ENCODE data around the gene RNF26. TPM values are rescaled to one million over a fixed set of nuclear protein-coding genes. Genes with fewer than 3 reads are reported as not detected.

RNF26 gene
- total and polyA plus RNA-seq, 2 of the 13 experiments (the other 11 are each of a cell fraction or from before 2014, with no cell fraction given) = 11.9 to 26.3 TPM

DNA sequence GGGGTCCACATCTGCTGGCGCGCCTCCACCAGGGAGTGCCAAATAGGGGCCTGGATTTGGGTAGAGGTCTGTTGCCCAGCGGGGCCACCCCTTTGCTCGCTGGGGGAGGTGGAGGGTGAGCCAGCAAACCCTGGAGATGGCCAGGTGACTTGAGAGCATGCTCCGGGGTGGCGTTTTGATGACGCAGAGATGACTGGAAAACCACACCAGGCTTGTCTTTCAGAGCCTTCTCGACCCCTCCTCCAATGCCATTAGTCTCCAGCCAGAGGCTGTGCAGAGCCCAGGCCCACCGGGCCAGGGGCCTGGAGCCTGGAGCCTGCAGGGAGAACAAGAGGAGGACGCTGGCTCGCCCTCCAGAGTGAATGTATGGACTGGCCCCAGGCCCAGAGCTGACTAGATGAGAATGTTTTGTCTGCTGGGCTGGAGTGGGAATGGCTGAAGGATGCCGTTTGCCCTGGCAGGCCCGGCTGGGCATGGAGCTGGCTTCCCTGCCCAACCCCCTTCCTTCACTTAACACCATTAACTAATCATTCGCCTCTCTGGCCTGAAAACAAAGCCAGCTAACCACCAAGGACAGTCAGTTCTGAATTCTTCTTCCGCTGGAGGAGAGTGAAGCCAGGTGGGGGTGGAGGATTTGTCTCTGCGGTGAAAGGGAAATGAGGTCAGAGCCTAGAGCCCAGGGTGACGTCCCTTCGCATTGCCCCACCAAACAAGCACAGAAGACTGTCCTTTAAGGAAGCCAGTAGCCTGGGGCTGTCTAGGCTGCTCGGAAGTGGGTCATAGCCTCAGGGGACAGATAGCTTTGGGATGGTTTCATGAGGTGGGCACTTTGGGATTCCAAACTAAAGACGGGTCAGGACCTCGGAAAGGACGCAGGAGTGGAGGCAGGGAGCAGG lies 15.8 kb upstream of the RNF26 start (continued):
- TF ChIP-seq HDAC1 (CRISPR knock-in tag; IDR thresholded peaks at IDR 0.05) (peak; percentile 49; the same call in 1 of the 2 replicates), IRX3 (CRISPR knock-in tag; IDR thresholded peaks at IDR 0.05; ENCODE audit: borderline replicate concordance, low read depth) (no peak), CBX5 (CRISPR knock-in tag; IDR thresholded peaks at IDR 0.05; ENCODE audit: borderline replicate concordance) (no peak), RXRA (CRISPR knock-in tag; IDR thresholded peaks at IDR 0.05) (no peak), ZNF34 (CRISPR knock-in tag; IDR thresholded peaks at IDR 0.05; ENCODE audit: borderline replicate concordance) (peak; percentile 53; the same call in 1 of the 2 replicates), ZNF766 (CRISPR knock-in tag; IDR thresholded peaks at IDR 0.05; ENCODE audit: borderline replicate concordance) (no peak), PHF20 (CRISPR knock-in tag; IDR thresholded peaks at IDR 0.05) (no peak), ZNF713 (CRISPR knock-in tag; IDR thresholded peaks at IDR 0.05) (no peak), YEATS2 (CRISPR knock-in tag; IDR thresholded peaks at IDR 0.05; ENCODE audit: borderline replicate concordance) (0 out of 2 replicates have a peak, but pooled peaks have one; percentile 22), MYC (CRISPR knock-in tag; IDR thresholded peaks at IDR 0.05; ENCODE audit: borderline replicate concordance) (no peak), MBNL3 (CRISPR knock-in tag; conservative IDR thresholded peaks at IDR 0.05) (no peak), RXRB (CRISPR knock-in tag; IDR thresholded peaks at IDR 0.05; ENCODE audit: borderline replicate concordance) (no peak), ZNF354B (CRISPR knock-in tag; IDR thresholded peaks at IDR 0.05) (no peak), FOXJ3 (CRISPR knock-in tag; IDR thresholded peaks at IDR 0.05; ENCODE audit: borderline replicate concordance) (no peak), ZNF264 (CRISPR knock-in tag; IDR thresholded peaks at IDR 0.05) (no peak), PAWR (CRISPR knock-in tag; IDR thresholded peaks at IDR 0.05; ENCODE audit: borderline replicate concordance) (no peak), ZNF350 (CRISPR knock-in tag; IDR thresholded peaks at IDR 0.05; ENCODE audit: borderline replicate concordance, low read depth) (no peak; the same call in 1 of the 2 replicates), SP4 (CRISPR knock-in tag; IDR thresholded peaks at IDR 0.05) (no peak; the same call in 1 of the 2 replicates)
- TF ChIP-seq, protein P1, sequence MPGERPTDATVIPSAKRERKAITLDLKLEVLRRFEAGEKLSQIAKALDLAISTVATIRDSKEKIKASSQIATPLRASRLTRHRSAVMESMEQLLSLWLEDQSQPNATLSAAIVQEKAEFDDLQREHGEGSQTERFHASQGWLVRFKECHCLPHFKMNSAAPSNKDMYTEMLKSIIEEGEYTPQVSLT (CRISPR knock-in tag; IDR thresholded peaks at IDR 0.05; ENCODE audit: borderline replicate concordance, low read depth) = no peak
- TF ChIP-seq, protein P2, sequence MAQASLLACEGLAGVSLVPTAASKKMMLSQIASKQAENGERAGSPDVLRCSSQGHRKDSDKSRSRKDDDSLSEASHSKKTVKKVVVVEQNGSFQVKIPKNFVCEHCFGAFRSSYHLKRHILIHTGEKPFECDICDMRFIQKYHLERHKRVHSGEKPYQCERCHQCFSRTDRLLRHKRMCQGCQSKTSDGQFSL (CRISPR knock-in tag; IDR thresholded peaks at IDR 0.05) = no peak
- TF ChIP-seq, protein P3, sequence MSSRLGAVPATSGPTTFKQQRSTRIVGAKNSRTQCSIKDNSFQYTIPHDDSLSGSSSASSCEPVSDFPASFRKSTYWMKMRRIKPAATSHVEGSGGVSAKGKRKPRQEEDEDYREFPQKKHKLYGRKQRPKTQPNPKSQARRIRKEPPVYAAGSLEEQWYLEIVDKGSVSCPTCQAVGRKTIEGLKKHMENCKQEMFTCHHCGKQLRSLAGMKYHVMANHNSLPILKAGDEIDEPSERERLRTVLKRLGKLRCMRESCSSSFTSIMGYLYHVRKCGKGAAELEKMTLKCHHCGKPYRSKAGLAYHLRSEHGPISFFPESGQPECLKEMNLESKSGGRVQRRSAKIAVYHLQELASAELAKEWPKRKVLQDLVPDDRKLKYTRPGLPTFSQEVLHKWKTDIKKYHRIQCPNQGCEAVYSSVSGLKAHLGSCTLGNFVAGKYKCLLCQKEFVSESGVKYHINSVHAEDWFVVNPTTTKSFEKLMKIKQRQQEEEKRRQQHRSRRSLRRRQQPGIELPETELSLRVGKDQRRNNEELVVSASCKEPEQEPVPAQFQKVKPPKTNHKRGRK (CRISPR knock-in tag; IDR thresholded peaks at IDR 0.05) = no peak
- TF ChIP-seq, protein P4, sequence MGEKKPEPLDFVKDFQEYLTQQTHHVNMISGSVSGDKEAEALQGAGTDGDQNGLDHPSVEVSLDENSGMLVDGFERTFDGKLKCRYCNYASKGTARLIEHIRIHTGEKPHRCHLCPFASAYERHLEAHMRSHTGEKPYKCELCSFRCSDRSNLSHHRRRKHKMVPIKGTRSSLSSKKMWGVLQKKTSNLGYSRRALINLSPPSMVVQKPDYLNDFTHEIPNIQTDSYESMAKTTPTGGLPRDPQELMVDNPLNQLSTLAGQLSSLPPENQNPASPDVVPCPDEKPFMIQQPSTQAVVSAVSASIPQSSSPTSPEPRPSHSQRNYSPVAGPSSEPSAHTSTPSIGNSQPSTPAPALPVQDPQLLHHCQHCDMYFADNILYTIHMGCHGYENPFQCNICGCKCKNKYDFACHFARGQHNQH (CRISPR knock-in tag; IDR thresholded peaks at IDR 0.05) = no peak
- TF ChIP-seq, protein P5, sequence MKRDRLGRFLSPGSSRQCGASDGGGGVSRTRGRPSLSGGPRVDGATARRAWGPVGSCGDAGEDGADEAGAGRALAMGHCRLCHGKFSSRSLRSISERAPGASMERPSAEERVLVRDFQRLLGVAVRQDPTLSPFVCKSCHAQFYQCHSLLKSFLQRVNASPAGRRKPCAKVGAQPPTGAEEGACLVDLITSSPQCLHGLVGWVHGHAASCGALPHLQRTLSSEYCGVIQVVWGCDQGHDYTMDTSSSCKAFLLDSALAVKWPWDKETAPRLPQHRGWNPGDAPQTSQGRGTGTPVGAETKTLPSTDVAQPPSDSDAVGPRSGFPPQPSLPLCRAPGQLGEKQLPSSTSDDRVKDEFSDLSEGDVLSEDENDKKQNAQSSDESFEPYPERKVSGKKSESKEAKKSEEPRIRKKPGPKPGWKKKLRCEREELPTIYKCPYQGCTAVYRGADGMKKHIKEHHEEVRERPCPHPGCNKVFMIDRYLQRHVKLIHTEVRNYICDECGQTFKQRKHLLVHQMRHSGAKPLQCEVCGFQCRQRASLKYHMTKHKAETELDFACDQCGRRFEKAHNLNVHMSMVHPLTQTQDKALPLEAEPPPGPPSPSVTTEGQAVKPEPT (CRISPR knock-in tag; IDR thresholded peaks at IDR 0.05; ENCODE audit: low read depth) = no peak
